H1 (cell line): Measurements from ENCODE around the gene CMTM1. TPM values are rescaled to one million over a fixed set of nuclear protein-coding genes. Genes with fewer than 3 reads are reported as not detected.

Source experiments
- ATF3 ChIP-seq: IDR thresholded peaks from 2 replicates; pipeline ENCODE4 v1.6.1; 2011; ENCODE audit warnings: low read depth, mild to moderate bottlenecking, low read length; ENCODE audit not compliant: insufficient read depth
- BCL11A ChIP-seq, 2 experiments: IDR thresholded peaks; one replicate each; pipeline ENCODE4 v1.6.1; 2011; ENCODE audit warnings: low read depth in 2 of 2, low read length in 2 of 2, mild to moderate bottlenecking in 2 of 2
- CEBPB ChIP-seq: IDR thresholded peaks from 2 replicates; pipeline ENCODE4 v1.6.1; 2012; ENCODE audit warnings: low read depth, low read length
- KDM4A ChIP-seq: IDR thresholded peaks from one replicate; pipeline ENCODE4 v1.7.1; 2012; ENCODE audit warnings: low read depth, mild to moderate bottlenecking, moderate library complexity, low read length, inconsistent platforms; ENCODE audit not compliant: severe bottlenecking
- polyA plus RNA-seq, 7 experiments: library from polyadenylated mRNA; depleted of rRNA in 3 of 7; stranded (reverse) in 5 of 7; unstranded in 2 of 7; fragments of >200 nt in 5 of 7; fragments of 200-250 nt in 2 of 7; gene quantifications; 1 replicate in 5 of 7; 2 replicates in 1 of 7; 4 replicates in 1 of 7; pipeline versions ENCODE4 v1.2.1 to v1.2.3, GENCODE V29; 2011 to 2013; ENCODE audit warnings: missing spikeins in 2 of 7, mixed read lengths in 2 of 7
- total RNA-seq: library from RNA; stranded (reverse); fragmentation: NEBNext Ultra II Directional; extraction: Animal tissue kit (Norgen Biotek cat#: 25700); gene quantifications from 2 replicates; pipeline ENCODE4 v1.2.1, GENCODE V29; 2021

The CMTM1 gene
- total and polyA plus RNA-seq, 2 of the 8 experiments (the other 6 are each of a cell fraction or from before 2014, with no cell fraction given), result 1.2 to 2.0 TPM

GRCh38 chr16:66616592-66616991 lies 50.4 kb downstream of the CMTM1 start (continued):
- TF ChIP-seq ATF3 (no peak), BCL11A (IDR thresholded peaks at IDR 0.05; ENCODE audit: low read depth in 2 of 2, low read length in 2 of 2) (no peak), KDM4A (no peak), CEBPB (no peak)
- TF ChIP-seq, all 59 proteins: peak for 0
